Measurements from ENCODE around the gene HEXB.
"Not testable (repeated sequence)": the region's sequence is repeated elsewhere in the genome, so short reads cannot be mapped to it uniquely, and the experiment has no call there.

Gene HEXB

GRCh38 chr5:74725331-74725730 lies 40.3 kb downstream of the HEXB start:
- DNase-seq (ENCODE audit: low read depth in 2 of 3, low spot score in 2 of 3), result no peak

- DNase-seq (ENCODE audit: low read depth in 2 of 3, low spot score in 2 of 3), result no peak
Observed at GRCh38 chr5:74736759-74737158, 51.7 kb downstream of the HEXB start.

- no peak for DNase-seq (ENCODE audit: low read depth in 2 of 3, low spot score in 2 of 3)
Observed at GRCh38 chr5:74738406-74738805, 53.4 kb downstream of the HEXB start.

- DNase-seq (ENCODE audit: low read depth in 2 of 3, low spot score in 2 of 3), result not testable (repeated sequence)
Observed at GRCh38 chr5:74748742-74749141, 63.7 kb downstream of the HEXB start.

- no peak for DNase-seq (ENCODE audit: low read depth in 2 of 3, low spot score in 2 of 3)
Observed at GRCh38 chr5:74761241-74761640, 76.2 kb downstream of the HEXB start.

GRCh38 chr5:74762599-74762998 lies 77.6 kb downstream of the HEXB start:
- DNase-seq (ENCODE audit: low read depth in 2 of 3, low spot score in 2 of 3), result no peak

GRCh38 chr5:74763504-74763903 lies 78.5 kb downstream of the HEXB start:
- no peak for DNase-seq (ENCODE audit: low read depth in 2 of 3, low spot score in 2 of 3)

GRCh38 chr5:74765201-74765600 lies 80.2 kb downstream of the HEXB start:
- DNase-seq (ENCODE audit: low read depth in 2 of 3, low spot score in 2 of 3), result no peak

- no peak for DNase-seq (ENCODE audit: low read depth in 2 of 3, low spot score in 2 of 3)
Observed at GRCh38 chr5:74765929-74766328, 80.9 kb downstream of the HEXB start.

- no peak for DNase-seq (ENCODE audit: low read depth in 2 of 3, low spot score in 2 of 3)
Observed at GRCh38 chr5:74766418-74766848, 81.4 kb downstream of the HEXB start.

GRCh38 chr5:74766849-74767578 lies 82.0 kb downstream of the HEXB start, which contains the start of the genes GFM2 and NSA2:
Gene GFM2, minus strand, starts transcription at chr5:74767117. Its CDS starts 3,375 bp downstream, at chr5:74763742.
Gene NSA2, plus strand, starts transcription at chr5:74767249. Its CDS starts 112 bp downstream, at chr5:74767361.
- peak; percentile 75 to 80 (median 79) for DNase-seq (ENCODE audit: low read depth in 2 of 3, low spot score in 2 of 3)

- DNase-seq (ENCODE audit: low read depth in 2 of 3, low spot score in 2 of 3), result no peak
Observed at GRCh38 chr5:74767579-74767913, 82.5 kb downstream of the HEXB start.

Data from activated CD8-positive, alpha-beta memory T cell treated with anti-CD3 and anti-CD28 coated beads for 48 hours (primary cell).